AG20443 (cell line): ENCODE measurements around the gene XYLT1.
A peak's percentile ranks its signal among the peaks of the same experiment; 100 is the strongest.

Source experiments
- DNase-seq: peaks from one replicate; pipeline ENCODE4 v3.0.0; 2012; ENCODE audit warnings: low spot score, mixed read lengths

Gene XYLT1

DNA sequence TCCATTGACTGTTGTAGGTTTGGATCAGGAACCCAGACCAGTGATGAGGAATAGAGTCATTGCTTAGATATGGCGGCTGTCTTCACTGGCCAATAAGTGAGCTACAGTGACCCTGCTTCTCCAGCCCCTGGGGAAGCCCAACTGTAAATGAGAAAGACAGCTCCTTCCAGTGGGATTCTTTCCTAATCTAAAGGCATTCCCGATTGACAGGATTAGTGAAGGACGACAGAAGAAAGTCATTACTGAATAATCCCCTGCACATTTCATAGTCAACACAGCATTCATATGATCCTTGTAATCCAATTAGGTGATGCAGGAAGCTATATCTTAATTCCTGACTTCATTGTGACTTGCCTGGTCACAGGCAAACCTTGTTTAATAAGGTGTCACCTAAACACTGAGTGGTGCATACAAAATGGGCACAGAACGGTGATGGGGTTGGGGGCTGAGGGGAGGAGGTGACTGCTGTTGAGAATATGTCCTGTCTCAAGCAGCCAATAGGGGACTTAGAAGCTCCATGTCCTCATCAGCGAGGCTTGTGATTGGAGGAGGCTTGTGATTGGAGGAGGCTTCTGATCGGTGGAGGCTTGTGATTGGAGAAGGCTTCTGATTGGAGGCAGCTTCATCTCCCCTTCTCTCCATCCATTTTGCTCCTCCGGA is 242.6 kb downstream of the XYLT1 start:
- no peak for DNase-seq

DNA sequence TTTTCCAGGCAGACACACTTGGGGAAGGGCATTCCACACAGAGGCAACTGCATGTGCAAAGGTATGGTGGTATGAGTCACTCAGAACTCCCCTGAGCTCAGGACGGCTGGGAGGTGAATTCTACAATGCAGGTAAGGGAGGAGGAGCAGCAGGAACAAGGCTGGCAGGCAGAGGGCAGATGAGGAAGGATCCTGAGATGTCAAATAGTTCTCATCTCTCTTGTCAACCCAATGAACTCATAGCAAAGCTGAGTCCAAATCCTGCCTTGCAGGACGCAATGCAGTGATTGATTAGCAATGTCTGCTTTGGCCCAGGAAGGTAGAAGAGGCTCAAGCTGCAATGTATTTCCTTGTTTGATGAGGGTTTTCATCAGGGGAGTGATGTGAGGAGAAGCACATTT is 243.5 kb downstream of the XYLT1 start:
- no peak for DNase-seq

DNA sequence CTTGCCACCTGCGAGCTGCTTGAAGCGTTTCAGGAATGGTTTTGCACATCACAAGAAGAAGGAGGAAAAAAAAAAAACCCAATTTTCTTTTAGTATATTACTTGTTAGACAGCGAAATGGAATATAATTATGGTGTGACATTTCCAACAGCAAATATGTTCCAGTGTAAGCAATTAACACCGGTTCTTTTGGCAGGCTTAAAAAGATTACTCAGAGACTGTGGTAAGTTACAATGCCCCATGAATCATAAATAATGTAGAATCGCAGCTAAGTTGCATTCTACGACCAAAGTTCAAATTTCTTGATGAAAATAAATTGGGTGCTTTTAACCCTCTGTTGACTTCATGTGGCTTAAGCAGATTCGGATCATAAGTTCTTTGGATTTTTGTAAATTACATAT is 245.2 kb downstream of the XYLT1 start:
- peak; percentile 31 for DNase-seq

- DNase-seq = peak; percentile 76
Observed at GRCh38 chr16:17224879-17225281, 245.9 kb downstream of the XYLT1 start.

GRCh38 chr16:17224350-17224749 is 246.4 kb downstream of the XYLT1 start:
- no peak for DNase-seq

GRCh38 chr16:17223576-17223975 is 247.2 kb downstream of the XYLT1 start:
- DNase-seq = no peak

GRCh38 chr16:17222871-17223401 is 247.8 kb downstream of the XYLT1 start:
- no peak for DNase-seq

- DNase-seq = no peak
Observed at GRCh38 chr16:17219991-17220390, 250.8 kb downstream of the XYLT1 start.

DNA sequence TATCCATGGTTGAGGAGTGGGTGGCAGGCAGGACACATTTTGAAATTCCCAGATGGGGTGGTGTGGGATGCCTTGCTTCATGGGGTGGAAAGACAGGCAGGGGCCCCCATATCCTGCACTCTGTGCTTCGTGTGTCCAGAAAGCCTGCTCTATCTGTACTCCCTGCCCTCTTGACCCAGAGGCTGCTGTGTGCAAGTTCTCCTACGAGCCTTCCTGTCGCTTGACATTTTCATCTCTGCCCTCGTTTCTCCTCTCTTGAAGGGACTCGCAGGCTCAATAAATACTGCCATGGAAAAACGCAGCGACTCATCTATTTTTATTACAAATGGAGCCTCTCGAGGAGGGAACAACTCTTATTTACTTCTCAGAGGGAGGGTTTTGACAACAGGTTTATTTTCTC is 254.8 kb downstream of the XYLT1 start:
- no peak for DNase-seq

GRCh38 chr16:17215306-17215705 is 255.5 kb downstream of the XYLT1 start:
- DNase-seq = no peak

DNA sequence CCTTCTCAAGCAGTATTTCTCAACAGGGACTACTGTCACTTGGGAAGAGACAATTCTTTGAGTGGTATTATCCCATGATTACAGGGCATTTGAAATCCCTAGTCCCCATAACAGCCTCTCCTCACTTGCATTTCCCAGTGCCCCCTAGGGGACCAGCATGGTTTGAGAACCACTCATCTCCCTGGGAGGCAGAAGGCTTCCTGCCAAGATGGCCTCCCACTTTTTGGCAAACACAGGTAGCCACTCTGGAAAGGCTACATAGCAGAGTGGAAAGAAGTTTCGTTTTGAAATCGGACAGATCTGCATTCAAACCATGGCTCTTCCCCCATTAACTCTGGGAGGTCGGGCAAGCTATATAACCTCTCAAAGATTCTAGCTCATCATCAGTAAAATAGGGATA is 256.8 kb downstream of the XYLT1 start:
- no peak for DNase-seq

- no peak for DNase-seq
Observed at GRCh38 chr16:17213025-17213424, 257.7 kb downstream of the XYLT1 start.

DNA sequence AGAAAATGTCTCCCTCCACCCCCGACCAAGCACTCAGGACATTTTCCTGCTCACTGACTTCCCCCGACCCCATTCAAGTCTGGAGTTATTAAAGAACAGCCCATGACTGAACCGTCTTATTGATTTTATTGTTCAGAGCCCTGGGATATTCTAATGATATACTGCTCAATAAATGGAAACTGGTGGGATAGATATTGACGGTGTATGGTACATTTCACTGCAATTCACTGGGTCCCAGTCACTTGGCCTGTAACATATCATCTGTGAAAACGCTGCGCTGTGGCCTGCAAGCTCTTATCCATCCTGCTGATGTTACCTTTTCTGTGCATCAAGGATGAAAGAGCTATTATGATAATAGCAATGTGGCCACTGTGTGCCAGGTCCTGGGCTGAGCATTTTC is 258.2 kb downstream of the XYLT1 start:
- no peak for DNase-seq

- DNase-seq = no peak
Observed at GRCh38 chr16:17211797-17212196, 259.0 kb downstream of the XYLT1 start.

GRCh38 chr16:17206712-17207111 is 264.0 kb downstream of the XYLT1 start:
- DNase-seq = peak; percentile 25

- DNase-seq = peak; percentile 71
Observed at GRCh38 chr16:17205279-17206211, 265.2 kb downstream of the XYLT1 start.

GRCh38 chr16:17204644-17205043 is 266.1 kb downstream of the XYLT1 start:
- no peak for DNase-seq

DNA sequence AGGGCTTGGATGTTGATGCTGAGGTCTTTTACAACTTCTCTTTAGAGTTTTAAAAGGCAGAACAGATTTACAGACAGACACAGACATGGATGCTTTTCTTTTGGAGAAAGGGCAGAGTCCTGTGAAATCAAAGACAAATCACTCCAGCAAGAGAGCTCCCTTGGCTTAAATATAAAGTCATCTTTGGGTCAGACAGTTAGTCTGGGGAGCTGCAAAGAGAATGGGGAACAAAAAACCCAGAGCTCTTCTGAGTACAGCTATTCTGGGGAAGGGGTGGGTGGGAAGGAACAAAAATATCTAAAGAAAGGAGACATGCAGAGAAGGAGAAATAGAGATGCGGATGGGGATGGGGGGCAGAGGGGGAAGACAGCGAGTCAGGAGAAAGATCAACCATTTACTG is 266.6 kb downstream of the XYLT1 start:
- no peak for DNase-seq

- DNase-seq = no peak
Observed at GRCh38 chr16:17203424-17203823, 267.3 kb downstream of the XYLT1 start.

DNA sequence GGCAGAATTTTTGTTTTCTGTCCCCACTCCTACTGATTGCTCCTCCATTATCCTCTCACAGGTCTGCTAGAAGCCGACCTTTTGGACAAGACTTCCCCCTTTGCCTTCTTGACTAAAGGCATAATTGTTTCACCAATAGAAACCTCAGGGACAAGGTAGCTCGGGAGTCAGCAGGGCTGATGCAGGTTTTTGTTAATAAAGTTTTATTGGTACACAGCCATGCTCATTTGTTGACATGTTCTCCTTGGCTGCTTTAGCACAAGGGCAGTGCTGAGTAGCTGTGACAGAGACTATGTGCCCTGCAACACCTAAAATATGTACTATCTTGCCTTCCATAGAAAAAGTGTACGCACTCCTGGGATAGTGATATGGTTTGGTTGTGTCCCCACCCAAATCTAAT is 271.6 kb downstream of the XYLT1 start:
- DNase-seq = no peak

DNA sequence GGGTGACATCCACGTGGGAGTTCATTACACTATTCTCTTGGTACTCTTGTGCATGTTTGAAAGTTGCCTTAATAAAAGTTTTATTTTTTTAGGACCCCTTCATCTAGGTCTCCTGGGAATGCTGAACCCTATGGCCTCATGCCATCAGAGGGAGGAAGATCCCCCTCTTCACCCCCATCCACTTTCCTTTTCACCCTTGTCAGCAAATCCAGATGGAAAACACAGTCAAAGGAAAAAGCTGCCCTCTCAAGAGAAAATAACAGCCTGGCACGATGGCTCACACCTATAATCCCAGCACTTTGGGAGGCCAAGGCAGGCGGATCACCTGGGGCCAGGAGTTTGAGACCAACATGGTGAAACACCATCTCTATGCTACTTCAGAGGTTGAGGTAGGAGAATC is 274.2 kb downstream of the XYLT1 start:
- no peak for DNase-seq

- peak; percentile 70 for DNase-seq
Observed at GRCh38 chr16:17194190-17194780, 276.5 kb downstream of the XYLT1 start.
